GM21576 (cell line): ENCODE results near the gene BMP7.
"Not testable (repeated sequence)": the region's sequence is repeated elsewhere in the genome, so short reads cannot be mapped to it uniquely, and the experiment has no call there.

ENCODE experiments used
- ATAC-seq: cut with Tn5 transposase; IDR thresholded peaks from one replicate; pipeline ENCODE4 v1.9.1; 2021; ENCODE audit warnings: mild to moderate bottlenecking, moderate library complexity; ENCODE audit not compliant: unreplicated experiment

BMP7 gene

GRCh38 chr20:57174737-57175136 lies 91.7 kb downstream of the BMP7 start:
- no peak for ATAC-seq

GRCh38 chr20:57173986-57174385 lies 92.5 kb downstream of the BMP7 start:
- ATAC-seq = no peak

- ATAC-seq = no peak
Measured at GRCh38 chr20:57173041-57173440, 93.4 kb downstream of the BMP7 start.

DNA sequence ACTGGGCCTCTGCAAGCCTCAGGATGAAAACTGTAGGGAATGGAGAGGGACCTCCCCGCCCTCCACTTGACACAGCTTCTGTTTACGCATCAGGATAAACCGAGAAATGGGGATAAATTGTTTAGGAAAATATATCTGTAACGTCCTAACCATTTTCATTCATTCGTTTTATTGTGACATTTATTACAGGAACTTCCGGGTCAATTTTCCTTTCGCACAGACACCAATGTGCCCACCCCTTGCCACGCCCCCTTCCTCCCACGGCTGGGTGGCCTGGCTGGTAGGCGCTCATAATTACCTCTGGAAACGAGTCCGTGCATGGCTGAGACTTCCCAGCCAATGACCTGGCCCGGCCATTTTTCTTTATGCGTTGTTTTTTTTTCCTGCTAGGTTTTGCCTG lies 96.1 kb downstream of the BMP7 start:
- no peak for ATAC-seq

DNA sequence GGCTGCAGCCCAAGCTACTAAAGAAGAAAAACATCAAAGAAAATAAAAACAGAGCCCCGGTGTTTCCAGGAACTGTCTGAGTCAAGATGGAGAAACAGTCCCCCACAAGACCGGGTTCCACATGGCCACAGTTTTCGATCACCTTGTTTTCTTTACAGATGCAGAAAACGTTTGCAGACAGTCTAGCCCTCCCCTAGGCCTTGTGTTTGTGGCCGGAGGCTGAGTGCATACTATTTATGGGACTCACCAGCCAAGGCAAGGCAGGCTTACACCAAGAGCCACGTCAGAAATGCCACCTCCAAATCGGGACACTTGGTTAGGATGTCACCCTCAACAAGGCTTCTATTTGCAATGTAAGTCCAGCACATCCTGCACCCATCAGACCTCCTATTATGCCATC lies 97.3 kb downstream of the BMP7 start:
- ATAC-seq = no peak

GRCh38 chr20:57167971-57168701 lies 98.3 kb downstream of the BMP7 start:
- no peak for ATAC-seq

DNA sequence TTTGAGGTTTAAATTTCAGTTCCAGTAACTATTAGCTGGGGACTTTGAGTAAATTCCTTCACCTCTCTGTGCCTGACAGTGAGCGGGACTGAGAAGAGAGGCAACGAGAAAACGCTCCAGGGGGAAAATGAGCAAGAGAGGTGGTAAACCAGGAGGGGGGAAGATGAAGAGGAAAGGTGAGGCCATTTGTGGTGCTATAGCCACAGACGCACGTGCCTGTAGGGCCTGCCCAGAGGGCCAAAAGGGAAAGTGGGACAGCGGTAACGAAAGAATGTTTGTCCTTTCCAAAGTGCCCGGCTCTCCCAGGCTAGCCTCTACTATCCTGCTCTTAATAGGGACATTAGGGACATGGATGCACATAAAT lies 99.2 kb downstream of the BMP7 start:
- no peak for ATAC-seq

DNA sequence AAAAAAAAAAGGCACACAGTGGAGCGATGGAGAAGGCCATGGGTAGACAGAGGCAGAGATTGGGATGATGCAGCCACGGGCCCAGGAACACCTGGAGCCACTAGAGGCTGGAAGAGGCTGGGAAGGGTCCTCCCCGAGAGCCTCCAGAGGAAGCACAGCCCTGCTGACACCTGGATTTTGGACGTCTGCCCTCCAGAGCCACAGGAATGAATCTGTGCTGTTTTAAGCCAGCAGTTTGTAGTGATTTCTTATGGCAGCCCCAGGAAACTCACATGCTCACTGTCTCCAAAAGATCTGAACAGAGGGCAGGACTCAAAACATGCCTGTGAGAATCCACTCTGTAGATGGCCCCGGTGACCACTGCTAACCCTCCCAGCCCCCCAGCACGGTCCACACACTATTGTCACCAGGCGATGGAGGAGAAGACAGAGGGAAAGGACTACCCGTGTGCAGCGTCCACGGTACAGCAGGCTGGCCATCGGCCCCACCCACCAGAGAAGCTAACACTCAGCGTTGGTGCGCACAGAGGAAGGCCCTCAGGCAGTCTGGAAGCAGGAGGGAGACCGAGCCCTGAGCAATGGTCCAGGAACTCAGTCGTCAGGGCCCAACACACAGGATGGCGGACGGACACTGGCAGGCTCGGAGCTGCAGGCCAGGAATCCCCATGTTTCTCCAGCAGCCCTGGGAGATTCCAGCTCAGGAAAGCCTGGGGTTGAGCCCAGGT lies 99.7 kb downstream of the BMP7 start:
- ATAC-seq = no peak

DNA sequence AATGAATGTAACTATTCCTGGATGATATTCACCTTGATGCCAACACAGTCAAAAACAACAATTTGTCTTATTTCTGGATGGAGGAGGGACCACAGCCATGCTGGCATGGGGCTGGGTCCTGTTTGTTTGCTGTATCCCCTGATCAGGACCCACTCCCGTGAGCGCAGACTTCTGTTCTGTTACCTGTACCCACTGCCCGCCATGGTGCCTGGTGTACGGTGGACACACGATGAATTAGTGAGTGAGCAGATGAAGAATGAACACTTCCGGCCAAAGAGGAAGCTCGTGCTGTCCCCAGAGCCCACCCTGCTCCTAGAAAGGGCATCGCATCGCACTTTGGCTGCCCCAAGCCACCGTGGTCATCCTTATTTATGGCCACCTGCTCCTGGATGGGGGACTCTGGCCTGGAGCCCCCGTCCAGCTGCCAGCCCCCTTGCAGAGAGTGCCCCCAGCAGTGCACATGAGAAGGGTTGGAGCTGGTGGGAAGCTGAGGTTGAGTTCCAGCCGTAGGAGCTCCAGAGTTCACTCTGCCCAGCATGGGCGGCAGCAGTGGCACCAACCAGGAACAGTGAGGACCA lies 100.9 kb downstream of the BMP7 start:
- ATAC-seq = no peak

GRCh38 chr20:57164872-57165271 lies 101.6 kb downstream of the BMP7 start:
- no peak for ATAC-seq

- no peak for ATAC-seq
Measured at GRCh38 chr20:57163041-57163440, 103.4 kb downstream of the BMP7 start.

- ATAC-seq = no peak
Measured at GRCh38 chr20:57162362-57162652, 104.1 kb downstream of the BMP7 start.

DNA sequence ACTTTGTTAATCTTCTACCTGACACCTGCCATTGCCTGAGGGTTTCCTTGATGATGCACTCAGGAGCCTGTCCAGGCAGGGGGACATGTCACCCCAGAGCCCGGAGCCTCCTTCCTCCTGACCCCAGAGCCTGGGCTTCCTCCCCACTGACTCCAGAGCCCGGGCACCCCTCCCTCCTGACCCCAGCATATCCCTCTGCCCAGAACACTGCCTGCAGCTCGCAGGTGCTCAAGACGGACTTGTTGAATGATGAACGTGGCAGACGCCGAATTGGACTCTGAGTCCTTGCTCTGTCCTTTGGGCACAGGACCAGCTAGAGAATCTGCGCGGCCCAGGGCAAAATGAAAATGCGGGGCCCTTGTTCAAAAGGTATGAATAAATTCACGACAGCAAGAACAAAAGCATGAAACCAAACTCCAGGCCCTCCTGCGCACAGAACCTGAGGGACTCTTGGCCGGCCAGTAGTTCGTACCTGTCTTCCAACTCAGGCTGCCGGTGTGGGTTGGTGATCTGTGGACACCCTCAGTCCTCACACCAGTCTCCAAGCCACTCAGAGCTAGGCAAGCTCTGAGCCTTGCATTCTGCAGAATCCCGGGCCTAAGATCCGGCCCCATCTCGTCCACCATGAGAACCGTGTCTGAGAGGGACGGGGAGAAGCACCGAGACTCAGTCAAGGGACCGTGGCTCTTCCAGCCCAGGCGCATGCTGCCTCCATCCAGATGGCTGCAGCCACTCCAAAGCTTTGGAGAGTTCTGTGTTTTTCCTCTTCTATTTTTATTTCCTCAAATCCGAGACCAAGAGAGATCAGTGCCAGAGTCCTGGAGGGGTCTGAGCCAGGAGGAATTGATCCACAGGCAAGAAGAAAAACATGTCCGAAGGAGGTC lies 104.7 kb downstream of the BMP7 start:
- ATAC-seq = no peak

DNA sequence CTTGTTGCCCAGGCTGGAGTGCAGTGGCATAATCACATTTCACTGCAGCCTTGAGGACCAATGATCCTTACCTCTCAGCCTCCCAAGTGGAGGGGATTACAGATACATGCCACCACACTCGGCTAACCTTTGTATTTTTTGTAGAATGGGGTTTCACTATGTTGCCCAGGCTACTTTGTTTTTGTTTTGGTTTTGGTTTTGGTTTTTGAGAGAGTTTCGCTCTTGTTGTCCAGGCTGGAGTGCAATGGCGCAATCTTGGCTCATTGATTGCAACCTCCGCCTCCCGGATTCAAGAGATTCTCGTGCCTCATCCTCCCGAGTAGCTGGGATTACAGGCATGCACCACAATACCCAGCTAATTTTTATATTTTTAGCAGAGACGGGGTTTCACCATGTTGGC lies 105.5 kb downstream of the BMP7 start:
- ATAC-seq = no peak

DNA sequence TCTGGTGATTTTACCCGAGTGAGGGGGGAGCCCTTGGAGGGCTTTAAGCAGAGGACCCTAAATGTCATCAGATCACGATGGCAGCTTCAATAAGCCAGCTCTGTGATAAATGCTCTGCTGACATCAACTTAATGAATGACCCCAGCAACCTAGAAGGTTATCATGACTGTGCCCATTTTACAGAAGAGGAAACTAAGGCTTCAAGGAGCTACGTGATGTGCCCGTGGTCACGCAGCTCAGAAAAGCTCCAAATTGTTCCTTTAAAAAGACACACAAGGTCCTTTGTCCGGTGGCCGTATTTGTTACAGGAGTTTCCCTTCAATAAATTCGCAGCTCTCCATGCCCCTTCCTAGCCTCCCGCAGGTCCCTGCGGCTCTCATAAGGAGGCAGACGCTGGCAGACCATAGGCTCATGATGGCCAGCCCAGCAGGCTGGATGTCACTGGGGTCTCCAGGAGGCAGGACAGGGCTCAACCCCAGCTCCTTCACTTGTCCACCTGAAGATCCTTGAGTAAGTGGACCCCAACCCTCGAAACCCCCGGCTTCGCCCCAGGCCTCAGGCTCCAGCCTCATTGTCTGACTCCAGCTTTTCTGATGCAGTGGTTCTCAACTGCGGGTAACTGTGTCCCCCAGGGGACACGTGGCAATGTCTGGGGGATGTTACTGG lies 106.4 kb downstream of the BMP7 start:
- no peak for ATAC-seq

DNA sequence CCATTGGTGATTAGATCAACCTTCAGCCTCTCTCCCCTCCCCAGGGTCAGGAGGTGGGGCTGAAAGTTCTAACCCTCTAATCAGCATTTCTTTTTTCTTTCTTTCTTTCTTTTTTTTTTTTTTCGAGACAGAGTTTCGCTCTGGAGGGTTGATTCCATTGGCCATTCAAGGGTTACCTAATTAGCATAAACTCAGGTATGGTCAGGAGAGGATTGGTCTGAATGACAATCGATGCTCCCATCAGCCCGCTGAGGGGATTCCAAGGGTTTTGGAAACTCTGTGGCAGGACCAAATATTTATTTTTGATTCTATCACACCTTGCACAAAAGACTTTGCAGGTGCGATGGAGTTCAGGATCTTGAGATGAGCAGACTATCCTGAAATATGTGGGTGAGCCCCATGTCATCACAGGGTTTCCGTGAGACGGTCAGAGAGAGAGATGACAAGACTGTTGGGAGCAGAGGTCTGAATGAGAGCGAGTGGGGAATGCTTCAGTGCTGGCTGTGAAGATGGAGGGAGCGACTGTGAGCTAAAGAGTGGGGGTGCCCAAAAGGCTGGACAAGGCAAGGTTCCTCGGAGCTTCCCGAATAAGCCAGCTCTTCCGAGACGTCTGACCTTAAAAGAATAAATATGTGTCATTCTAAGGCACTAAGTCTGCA lies 107.1 kb downstream of the BMP7 start:
- no peak for ATAC-seq

- ATAC-seq = no peak
Measured at GRCh38 chr20:57158474-57158873, 108.0 kb downstream of the BMP7 start.

GRCh38 chr20:57157787-57158186 lies 108.7 kb downstream of the BMP7 start:
- not testable (repeated sequence) for ATAC-seq

DNA sequence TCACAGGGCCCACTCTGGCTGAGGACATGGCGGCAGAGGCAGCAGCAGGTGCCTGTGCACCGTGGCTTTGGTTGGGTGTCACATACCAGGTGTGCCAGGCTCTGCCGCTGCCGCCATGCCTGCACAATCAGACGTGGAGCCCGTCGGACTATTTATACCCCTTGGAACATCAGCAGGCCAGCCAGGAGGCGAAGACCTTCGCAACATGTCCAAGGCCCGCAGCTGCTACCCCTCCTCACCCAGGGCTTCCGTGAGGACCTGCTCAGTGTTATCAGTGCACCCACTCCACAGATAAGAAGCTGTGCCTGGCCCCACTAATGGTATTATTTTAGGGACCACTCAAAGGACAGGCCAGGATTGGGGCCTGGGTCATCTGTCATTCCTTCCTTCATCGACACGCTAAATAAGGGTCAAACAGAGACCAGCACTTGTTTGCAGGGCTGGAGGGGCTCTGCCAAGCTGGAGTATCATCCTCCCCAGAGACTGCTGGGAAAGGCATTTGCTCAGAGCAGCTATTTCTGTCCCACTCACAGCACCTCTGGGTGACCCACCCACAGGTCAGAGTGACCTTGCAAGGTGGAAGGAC lies 109.2 kb downstream of the BMP7 start:
- no peak for ATAC-seq
